Thyroid gland (tissue), 4 donors: ENCODE data around the gene CSNK2A1. TPM values are rescaled to one million over a fixed set of nuclear protein-coding genes. Genes with fewer than 3 reads are reported as not detected.

Experiments
- DNase-seq, 2 donors: peaks; one replicate each; pipeline ENCODE4 v3.0.0-alpha.2; 2019
- H3K27ac ChIP-seq, 3 donors: fragments of 200-600 bp; sonication (generic); 1 replicate in 2 of 3; 2 replicates in 1 of 3; pipeline ENCODE4 v1.5.1; 2016 to 2019; ENCODE audit warnings: mild to moderate bottlenecking in 1 of 3, moderate library complexity in 1 of 3
- H3K27me3 ChIP-seq: fragments of 200-600 bp; sonication (generic); one replicate; pipeline ENCODE4 v1.5.1; 2019
- H3K36me3 ChIP-seq, 2 donors: fragments of 200-600 bp; sonication (generic); one replicate each; pipeline ENCODE4 v1.5.1; 2016 to 2019
- H3K4me1 ChIP-seq, 2 donors: fragments of 200-600 bp; sonication (generic); one replicate each; pipeline ENCODE4 v1.5.1; 2017 to 2019
- H3K4me3 ChIP-seq, 3 donors: fragments of 200-600 bp; sonication (generic); replicated peaks in 1 of 3; 1 replicate in 2 of 3; 2 replicates in 1 of 3; pipeline ENCODE4 v1.5.1; 2016; ENCODE audit warnings: mild to moderate bottlenecking in 1 of 3
- H3K9me3 ChIP-seq: fragments of 200-600 bp; sonication (generic); one replicate; pipeline ENCODE4 v1.5.1; 2017
- CTCF ChIP-seq, 6 experiments: fragments of 200-600 bp in 3 of 6; fragments of 450-650 bp in 3 of 6; sonication (generic) in 3 of 6; IDR thresholded peaks; one replicate each; pipeline ENCODE4 v1.5.1; 2016 to 2019; ENCODE audit warnings: antibody characterized with exemption in 6 of 6, mild to moderate bottlenecking in 2 of 6, inconsistent platforms in 1 of 6, moderate library complexity in 1 of 6
- POLR2A ChIP-seq, 2 donors: fragments of 450-650 bp; IDR thresholded peaks; one replicate each; pipeline ENCODE4 v1.6.1; 2017; ENCODE audit warnings: antibody characterized with exemption in 2 of 2, mild to moderate bottlenecking in 2 of 2, moderate library complexity in 1 of 2
- WGBS, 2 donors: methylation state at CpG; one replicate each; pipeline ENCODE4 v1.1.5; 2017; 5-methylcytosine and 5-hydroxymethylcytosine counted together
- intact Hi-C: fragments of 100-400 bp; cut with DNase I; formaldehyde crosslinking; loops from one replicate; pipeline ENCODE4 v1.15.1; 2023
- total RNA-seq, 4 donors: library from RNA; depleted of rRNA; stranded (reverse); fragments of >200 nt; gene quantifications; one replicate each; pipeline ENCODE4 v1.2.3, GENCODE V29; 2016

CSNK2A1 gene
- total RNA-seq, 4 donors from 2014 or later, result 88.0 to 153 (median 105) TPM

DNA sequence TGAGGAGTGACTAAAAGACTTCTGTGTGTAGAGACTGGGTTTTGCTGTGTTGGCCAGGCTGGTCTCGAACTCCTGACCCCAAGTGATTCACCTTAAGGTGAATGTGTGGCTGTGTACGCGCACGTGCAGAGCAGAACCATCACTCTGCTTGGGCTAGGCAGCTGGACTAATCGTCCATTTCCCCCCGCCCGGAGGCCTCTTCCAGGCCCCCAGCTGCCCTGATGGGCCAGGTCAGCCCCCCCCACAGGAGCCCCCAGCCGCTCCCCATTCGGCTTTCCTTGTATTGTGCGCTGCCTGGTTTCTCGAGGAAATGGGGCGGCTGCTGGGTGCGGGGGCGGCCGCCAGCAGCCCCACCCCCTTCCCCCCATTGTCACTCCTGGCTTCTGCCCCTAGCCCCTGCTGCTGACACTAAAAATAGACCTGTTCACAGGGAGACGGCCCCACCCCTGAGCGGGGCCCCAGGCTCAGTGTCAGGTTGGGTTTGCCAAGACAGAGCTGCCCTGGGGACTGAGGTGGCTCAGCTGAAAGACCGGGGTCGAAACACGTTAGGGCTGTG, 24.6 kb upstream of the CSNK2A1 start:
- Histone ChIP-seq H3K36me3 (no peaks in the 10 kb centered on the region), H3K4me3 (no peak overlapping the region), H3K27me3 (no peaks in the 10 kb centered on the region), H3K27ac (no peak overlapping the region), H3K9me3 (no peaks in the 10 kb centered on the region), H3K4me1 (peaks cover 5 to 11% of the 10 kb centered on the region in 2 donors)
- TF ChIP-seq CTCF (IDR thresholded peaks at IDR 0.05) (no peak), POLR2A (IDR thresholded peaks at IDR 0.05) (no peak)
- intact Hi-C loops, result loop anchor here (10.0 kb wide), 1 partner anchor 167 kb away; no protein-coding TSS in a partner anchor
- DNase-seq, result no peak
- WGBS, 2 donors, result 43 to 47% methylated on average over 8 to 20 of the region's 20 CpGs

- no peaks in the 10 kb centered on the region for H3K9me3 ChIP-seq
- H3K27ac ChIP-seq, result no peak overlapping the region
- H3K36me3 ChIP-seq, result no peaks in the 10 kb centered on the region
- 94 to 97% methylated on average over 3 of the region's 3 CpGs for WGBS, 2 donors
- no peaks in the 10 kb centered on the region for H3K4me1 ChIP-seq
- intact Hi-C loops, result loop anchor here (5.0 to 10.0 kb wide), 2 partner anchors 83 to 171 kb away; no protein-coding TSS in a partner anchor
- H3K4me3 ChIP-seq, result no peak overlapping the region
- no peaks in the 10 kb centered on the region for H3K27me3 ChIP-seq
- no peak for DNase-seq
- no peak for TF ChIP-seq CTCF (IDR thresholded peaks at IDR 0.05)
- no peak for TF ChIP-seq POLR2A (IDR thresholded peaks at IDR 0.05)
Measured at GRCh38 chr20:564192-564591, 20.6 kb upstream of the CSNK2A1 start.

GRCh38 chr20:563187-563586, 19.6 kb upstream of the CSNK2A1 start:
- Histone ChIP-seq H3K27me3 (no peaks in the 10 kb centered on the region), H3K4me1 (no peaks in the 10 kb centered on the region), H3K27ac (no peak overlapping the region), H3K4me3 (no peak overlapping the region), H3K9me3 (no peaks in the 10 kb centered on the region), H3K36me3 (no peaks in the 10 kb centered on the region)
- WGBS, 2 donors, result 65 to 67% methylated on average over 5 of the region's 5 CpGs
- intact Hi-C loops, result loop anchor here (5.0 to 10.0 kb wide), 2 partner anchors 84 to 172 kb away; no protein-coding TSS in a partner anchor
- TF ChIP-seq POLR2A (IDR thresholded peaks at IDR 0.05) (no peak), CTCF (IDR thresholded peaks at IDR 0.05) (no peak)
- no peak for DNase-seq

GRCh38 chr20:562232-562897, 18.8 kb upstream of the CSNK2A1 start:
- no peaks in the 10 kb centered on the region for H3K4me1 ChIP-seq
- no peak overlapping the region for H3K27ac ChIP-seq
- 62 to 86% methylated on average over 4 to 5 of the region's 5 CpGs for WGBS, 2 donors
- no peaks in the 10 kb centered on the region for H3K9me3 ChIP-seq
- H3K36me3 ChIP-seq, result no peaks in the 10 kb centered on the region
- no peak overlapping the region for H3K4me3 ChIP-seq
- TF ChIP-seq CTCF (IDR thresholded peaks at IDR 0.05) (no peak), POLR2A (IDR thresholded peaks at IDR 0.05) (no peak)
- no peaks in the 10 kb centered on the region for H3K27me3 ChIP-seq
- intact Hi-C loops, result loop anchor here (5.0 to 10.0 kb wide), 2 partner anchors 85 to 172 kb away; no protein-coding TSS in a partner anchor
- DNase-seq, result no peak
